Stromal cell of bone marrow (primary cell): ENCODE data around the gene RIBC2.
"Not testable (repeated sequence)": the region's sequence is repeated elsewhere in the genome, so short reads cannot be mapped to it uniquely, and the experiment has no call there.

ENCODE experiments used
- DNase-seq: peaks from one replicate; pipeline ENCODE4 v3.0.0-alpha.2; 2012; ENCODE audit warnings: low read depth

Gene RIBC2

GRCh38 chr22:45424241-45424731 lies 10.8 kb downstream of the RIBC2 start:
- DNase-seq: no peak

GRCh38 chr22:45425101-45425500 lies 11.6 kb downstream of the RIBC2 start:
- DNase-seq: no peak

GRCh38 chr22:45425531-45426265 lies 12.2 kb downstream of the RIBC2 start:
- no peak for DNase-seq

GRCh38 chr22:45426387-45426786 lies 12.9 kb downstream of the RIBC2 start:
- DNase-seq: no peak

GRCh38 chr22:45427114-45427513 lies 13.6 kb downstream of the RIBC2 start:
- DNase-seq: no peak

GRCh38 chr22:45428391-45429385 lies 15.2 kb downstream of the RIBC2 start:
- no peak for DNase-seq

- no peak for DNase-seq
These were observed 15.9 kb downstream of the RIBC2 start for GRCh38 chr22:45429424-45429823.

GRCh38 chr22:45429981-45430775 lies 16.7 kb downstream of the RIBC2 start:
- DNase-seq: no peak

GRCh38 chr22:45430871-45431270 lies 17.4 kb downstream of the RIBC2 start:
- no peak for DNase-seq

GRCh38 chr22:45434981-45435380 lies 21.5 kb downstream of the RIBC2 start:
- no peak for DNase-seq

GRCh38 chr22:45435544-45436139 lies 22.1 kb downstream of the RIBC2 start:
- DNase-seq: peak; percentile 80

- DNase-seq: not testable (repeated sequence)
These were observed 23.5 kb downstream of the RIBC2 start for GRCh38 chr22:45436871-45437517.

GRCh38 chr22:45438336-45438735 lies 24.8 kb downstream of the RIBC2 start:
- no peak for DNase-seq

GRCh38 chr22:45440688-45441087 lies 27.2 kb downstream of the RIBC2 start:
- not testable (repeated sequence) for DNase-seq

- DNase-seq: peak; percentile 49
These were observed 27.6 kb downstream of the RIBC2 start for GRCh38 chr22:45441138-45441537.

- DNase-seq: no peak
These were observed 28.6 kb downstream of the RIBC2 start for GRCh38 chr22:45442116-45442515.

- no peak for DNase-seq
These were observed 30.7 kb downstream of the RIBC2 start for GRCh38 chr22:45444168-45444567.

GRCh38 chr22:45445031-45445710 lies 31.7 kb downstream of the RIBC2 start:
- no peak for DNase-seq

- DNase-seq: no peak
These were observed 32.7 kb downstream of the RIBC2 start for GRCh38 chr22:45446216-45446615.

GRCh38 chr22:45447596-45447995 lies 34.1 kb downstream of the RIBC2 start:
- DNase-seq: not testable (repeated sequence)
